ENCODE data around the gene LAMA3. TPM values are rescaled to one million over a fixed set of nuclear protein-coding genes. Genes with fewer than 3 reads are reported as not detected.

Gene LAMA3
- total RNA-seq, 4 donors from 2014 or later, result 46.5 to 75.4 (median 57.4) TPM

DNA sequence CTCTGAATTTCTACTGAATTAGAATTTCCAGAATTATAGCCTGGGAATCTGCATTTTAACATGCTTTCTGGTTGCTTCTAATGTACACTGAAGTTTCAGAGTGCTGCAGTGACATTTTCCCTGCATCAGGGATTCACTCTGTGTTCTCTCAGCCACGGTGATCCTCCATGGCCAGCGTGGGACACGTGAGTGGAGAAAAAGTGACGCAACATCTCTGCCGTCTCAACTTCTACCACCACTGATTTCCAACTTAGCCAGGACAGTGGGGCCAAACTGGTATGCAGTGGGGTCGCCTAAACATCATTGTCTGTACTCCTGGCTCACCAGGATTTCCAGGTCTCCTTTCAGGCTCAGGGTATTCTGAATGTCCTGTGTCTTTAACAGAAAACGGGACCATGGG lies 44.6 kb downstream of the LAMA3 start:
- no peak for DNase-seq
- no peaks in the 10 kb centered on the region for H3K36me3 ChIP-seq
- H3K4me1 ChIP-seq, result no peaks in the 10 kb centered on the region
- no peak overlapping the region for H3K4me3 ChIP-seq
- no peaks in the 10 kb centered on the region for H3K9me3 ChIP-seq
- TF ChIP-seq, protein P1, sequence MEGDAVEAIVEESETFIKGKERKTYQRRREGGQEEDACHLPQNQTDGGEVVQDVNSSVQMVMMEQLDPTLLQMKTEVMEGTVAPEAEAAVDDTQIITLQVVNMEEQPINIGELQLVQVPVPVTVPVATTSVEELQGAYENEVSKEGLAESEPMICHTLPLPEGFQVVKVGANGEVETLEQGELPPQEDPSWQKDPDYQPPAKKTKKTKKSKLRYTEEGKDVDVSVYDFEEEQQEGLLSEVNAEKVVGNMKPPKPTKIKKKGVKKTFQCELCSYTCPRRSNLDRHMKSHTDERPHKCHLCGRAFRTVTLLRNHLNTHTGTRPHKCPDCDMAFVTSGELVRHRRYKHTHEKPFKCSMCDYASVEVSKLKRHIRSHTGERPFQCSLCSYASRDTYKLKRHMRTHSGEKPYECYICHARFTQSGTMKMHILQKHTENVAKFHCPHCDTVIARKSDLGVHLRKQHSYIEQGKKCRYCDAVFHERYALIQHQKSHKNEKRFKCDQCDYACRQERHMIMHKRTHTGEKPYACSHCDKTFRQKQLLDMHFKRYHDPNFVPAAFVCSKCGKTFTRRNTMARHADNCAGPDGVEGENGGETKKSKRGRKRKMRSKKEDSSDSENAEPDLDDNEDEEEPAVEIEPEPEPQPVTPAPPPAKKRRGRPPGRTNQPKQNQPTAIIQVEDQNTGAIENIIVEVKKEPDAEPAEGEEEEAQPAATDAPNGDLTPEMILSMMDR (IDR thresholded peaks at IDR 0.05), result no peak
- TF ChIP-seq POLR2A (IDR thresholded peaks at IDR 0.05), result no peak
- intact Hi-C loops (cut with DNase I; ENCODE audit: low total_unique reads), result no loop called here
- no peak overlapping the region for H3K27ac ChIP-seq
- no peaks in the 10 kb centered on the region for H3K27me3 ChIP-seq

DNA sequence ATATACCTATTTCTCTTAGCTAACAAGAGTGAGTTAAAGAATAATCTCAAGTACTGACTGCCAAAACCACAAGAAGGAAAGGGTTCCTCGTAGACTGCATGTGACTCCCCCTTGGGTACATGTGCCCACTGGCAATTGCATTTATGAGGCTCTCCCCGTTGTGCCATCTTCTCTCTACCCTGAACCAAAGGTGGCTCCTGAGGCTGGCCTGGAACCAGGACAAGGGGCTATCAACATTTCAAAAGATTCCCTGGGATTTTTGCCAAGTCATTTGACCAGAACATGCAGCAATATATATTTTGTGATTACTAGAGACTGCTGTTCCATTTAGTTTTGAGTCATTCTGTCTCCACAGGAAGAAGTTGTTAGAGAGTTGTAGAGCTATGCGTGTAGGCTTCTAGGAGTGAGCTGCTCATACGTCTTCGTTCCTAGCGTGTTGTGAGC lies 45.8 kb downstream of the LAMA3 start:
- no peaks in the 10 kb centered on the region for H3K36me3 ChIP-seq
- intact Hi-C loops (cut with DNase I; ENCODE audit: low total_unique reads), result no loop called here
- no peaks in the 10 kb centered on the region for H3K9me3 ChIP-seq
- DNase-seq, result no peak
- H3K4me3 ChIP-seq, result no peak overlapping the region
- TF ChIP-seq POLR2A (IDR thresholded peaks at IDR 0.05), result no peak
- H3K27ac ChIP-seq, result peak overlapping the region; percentile 7 to 10
- H3K27me3 ChIP-seq, result no peaks in the 10 kb centered on the region
- H3K4me1 ChIP-seq, result no peaks in the 10 kb centered on the region

DNA sequence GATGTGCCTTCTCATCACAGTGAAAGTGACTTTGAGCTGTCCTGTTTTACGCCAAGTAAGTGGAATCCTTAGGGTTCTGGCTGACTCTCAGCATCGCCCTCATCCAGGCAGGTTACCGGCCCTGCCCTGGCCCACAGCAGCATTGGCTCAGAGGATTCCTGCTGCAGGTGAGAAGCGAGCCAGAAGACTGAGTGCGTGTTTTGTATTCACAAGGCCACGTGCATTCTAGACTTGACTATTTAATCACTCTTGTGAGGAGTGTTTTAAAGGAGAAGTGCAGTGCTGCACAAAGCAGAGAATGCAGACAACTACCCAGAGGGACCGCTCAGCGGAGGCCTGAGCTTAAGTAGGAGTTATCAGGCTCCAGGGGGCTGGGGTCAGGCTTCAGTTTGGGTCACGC lies 48.3 kb downstream of the LAMA3 start:
- Histone ChIP-seq H3K4me1 (no peaks in the 10 kb centered on the region), H3K9me3 (no peaks in the 10 kb centered on the region), H3K4me3 (no peak overlapping the region), H3K27me3 (no peaks in the 10 kb centered on the region), H3K27ac (no peak overlapping the region), H3K36me3 (no peaks in the 10 kb centered on the region)
- intact Hi-C loops (cut with DNase I; ENCODE audit: low total_unique reads), result no loop called here
- no peak for DNase-seq
- TF ChIP-seq POLR2A (IDR thresholded peaks at IDR 0.05), result no peak
- TF ChIP-seq, protein P1 (IDR thresholded peaks at IDR 0.05), result no peak

DNA sequence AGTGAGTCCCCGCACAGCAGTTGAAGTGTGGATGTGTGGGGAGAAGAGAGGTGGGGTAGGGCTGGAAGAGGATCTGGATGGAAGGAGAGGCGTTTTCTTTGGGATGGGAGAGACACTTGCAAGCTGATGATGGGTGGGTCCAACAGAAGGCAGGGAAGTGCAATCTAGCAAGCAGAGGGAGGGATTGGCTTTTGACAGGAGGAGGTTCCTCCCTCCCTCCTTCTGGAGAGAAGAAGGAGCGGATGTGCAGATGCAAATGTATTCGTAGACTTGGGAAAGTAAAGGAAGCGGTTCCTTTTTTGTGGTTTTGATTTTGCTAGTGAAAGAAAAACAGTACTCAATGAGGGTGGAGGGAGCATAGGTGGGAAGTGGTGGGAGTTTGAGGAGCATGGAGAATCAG lies 48.9 kb downstream of the LAMA3 start:
- no peak overlapping the region for H3K27ac ChIP-seq
- intact Hi-C loops (cut with DNase I; ENCODE audit: low total_unique reads), result no loop called here
- H3K4me3 ChIP-seq, result no peak overlapping the region
- no peaks in the 10 kb centered on the region for H3K27me3 ChIP-seq
- TF ChIP-seq POLR2A (IDR thresholded peaks at IDR 0.05), result no peak
- TF ChIP-seq, protein P1 (IDR thresholded peaks at IDR 0.05), result no peak
- H3K4me1 ChIP-seq, result no peaks in the 10 kb centered on the region
- no peaks in the 10 kb centered on the region for H3K36me3 ChIP-seq
- DNase-seq, result no peak
- no peaks in the 10 kb centered on the region for H3K9me3 ChIP-seq

DNA sequence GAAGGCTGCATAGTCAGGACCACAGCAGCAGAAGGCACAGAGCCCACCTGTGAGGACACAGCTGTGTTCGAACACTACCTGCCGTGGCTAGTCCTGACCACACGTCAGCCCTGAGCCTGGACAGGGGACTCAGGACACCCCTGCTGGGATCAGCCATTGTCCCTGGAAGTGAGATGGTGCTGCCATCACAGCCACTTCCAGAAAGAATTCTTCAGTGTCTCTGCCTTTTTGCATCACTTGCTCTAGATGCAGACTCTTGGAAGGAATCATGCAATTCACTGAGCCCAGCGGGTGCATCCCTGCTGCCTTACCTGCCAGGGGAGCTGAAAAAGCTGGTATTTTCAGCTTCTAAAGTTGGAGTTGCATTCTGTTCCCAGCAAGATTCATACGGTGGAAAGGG lies 49.3 kb downstream of the LAMA3 start:
- Histone ChIP-seq H3K9me3 (no peaks in the 10 kb centered on the region), H3K4me1 (no peaks in the 10 kb centered on the region), H3K27ac (no peak overlapping the region), H3K36me3 (no peaks in the 10 kb centered on the region), H3K4me3 (no peak overlapping the region), H3K27me3 (no peaks in the 10 kb centered on the region)
- TF ChIP-seq, protein P1 (IDR thresholded peaks at IDR 0.05), result no peak
- TF ChIP-seq POLR2A (IDR thresholded peaks at IDR 0.05), result no peak
- intact Hi-C loops (cut with DNase I; ENCODE audit: low total_unique reads), result no loop called here
- no peak for DNase-seq
